Measurements from ENCODE around the gene CHMP1A. TPM values are rescaled to one million over a fixed set of nuclear protein-coding genes. Genes with fewer than 3 reads are reported as not detected.

The CHMP1A gene
- total RNA-seq, 3 donors from 2014 or later (not counting 1 experiment from before 2014, with no cell fraction given) = 124 to 135 (median 134) TPM

- H3K4me3 Mint-ChIP-seq = no peak overlapping the region
- peaks cover 6 to 8% of the 10 kb centered on the region in 2 donors for H3K4me1 Mint-ChIP-seq
- Histone ChIP-seq H3K27me3 (ENCODE audit: control insufficient read depth, insufficient read depth, low read length) (no peaks in the 10 kb centered on the region), H3K36me3 (ENCODE audit: control insufficient read depth, insufficient read depth, low read length) (no peaks in the 10 kb centered on the region), H3K27ac (ENCODE audit: low read length) (no peak overlapping the region), H3K4me3 (ENCODE audit: low read length) (no peak overlapping the region), H3K4me1 (ENCODE audit: control insufficient read depth, insufficient read depth, low read length) (peaks cover 20% of the 10 kb centered on the region), H3K9me3 (ENCODE audit: control insufficient read depth, insufficient read depth, low read length) (no peaks in the 10 kb centered on the region)
- no peak for TF ChIP-seq CTCF (IDR thresholded peaks at IDR 0.05)
- WGBS (ENCODE audit: insufficient coverage) = 95% methylated on average over 25 of the region's 25 CpGs
- no peaks in the 10 kb centered on the region for H3K36me3 Mint-ChIP-seq
- ATAC-seq (no peak), DNase-seq (no peak)
- no peaks in the 10 kb centered on the region for H3K9me3 Mint-ChIP-seq
- intact Hi-C loops (cut with micrococcal nuclease) = no loop called here
- no peaks in the 10 kb centered on the region for H3K27me3 Mint-ChIP-seq (ENCODE audit: low read depth in 2 of 2)
- H3K27ac Mint-ChIP-seq = no peak overlapping the region
These were observed 61.3 kb downstream of the CHMP1A start for GRCh38 chr16:89596061-89596689.

DNA sequence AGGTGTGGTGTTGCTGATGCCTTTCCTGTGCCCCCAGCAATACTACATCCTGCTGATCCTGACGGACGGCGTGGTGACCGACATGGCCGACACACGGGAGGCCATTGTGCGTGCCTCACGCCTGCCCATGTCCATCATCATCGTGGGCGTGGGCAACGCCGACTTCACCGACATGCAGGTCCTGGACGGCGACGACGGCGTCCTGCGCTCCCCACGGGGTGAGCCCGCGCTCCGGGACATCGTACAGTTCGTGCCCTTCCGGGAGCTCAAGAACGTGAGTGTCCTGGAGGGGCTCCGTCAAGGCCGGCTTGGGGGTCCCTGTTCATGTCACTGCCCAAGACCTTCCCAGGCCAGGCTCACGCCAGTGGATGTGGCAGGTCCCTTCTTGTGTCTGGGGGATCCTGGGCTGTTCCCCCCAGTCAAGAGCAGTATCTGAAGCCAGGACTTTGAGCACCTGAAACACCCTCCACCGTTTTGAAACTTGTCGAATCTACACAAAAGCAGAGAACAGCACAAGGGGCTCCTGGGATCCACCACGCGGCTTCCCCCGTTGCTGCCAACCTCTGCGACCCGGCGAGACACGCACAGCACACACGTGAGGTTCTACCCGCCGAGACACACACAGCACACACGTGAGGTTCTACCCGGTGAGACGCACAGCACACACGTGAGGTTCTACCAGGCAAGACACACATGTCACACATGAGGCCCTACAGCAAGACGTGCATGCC, 62.0 kb downstream of the CHMP1A start:
- ATAC-seq (no peak), DNase-seq (no peak)
- TF ChIP-seq CTCF (IDR thresholded peaks at IDR 0.05) = no peak
- Mint-ChIP-seq H3K27ac (no peak overlapping the region), H3K4me3 (no peak overlapping the region), H3K36me3 (no peaks in the 10 kb centered on the region), H3K9me3 (no peaks in the 10 kb centered on the region), H3K27me3 (ENCODE audit: low read depth in 2 of 2) (no peaks in the 10 kb centered on the region), H3K4me1 (peaks cover 6 to 8% of the 10 kb centered on the region in 2 donors)
- H3K9me3 ChIP-seq (ENCODE audit: control insufficient read depth, insufficient read depth, low read length) = no peaks in the 10 kb centered on the region
- H3K4me3 ChIP-seq (ENCODE audit: low read length) = no peak overlapping the region
- H3K36me3 ChIP-seq (ENCODE audit: control insufficient read depth, insufficient read depth, low read length) = no peaks in the 10 kb centered on the region
- no peaks in the 10 kb centered on the region for H3K27me3 ChIP-seq (ENCODE audit: control insufficient read depth, insufficient read depth, low read length)
- H3K27ac ChIP-seq (ENCODE audit: low read length) = no peak overlapping the region
- WGBS (ENCODE audit: insufficient coverage) = 96% methylated on average over 47 of the region's 47 CpGs
- intact Hi-C loops (cut with micrococcal nuclease) = no loop called here
- H3K4me1 ChIP-seq (ENCODE audit: control insufficient read depth, insufficient read depth, low read length) = peaks cover 20% of the 10 kb centered on the region

Other genes starting within 250 kb of the CHMP1A start
- gene ANKRD11, start 167.1 kb downstream of the CHMP1A start, total RNA-seq = 100 to 1,000 TPM; 230 to 299 (median 287) TPM
- 100 to 1,000 TPM; 142 to 195 (median 180) TPM for gene SPG7, start 149.3 kb downstream of the CHMP1A start, total RNA-seq
- 1,000 to 10,000 TPM; 1,286 to 1,549 (median 1,294) TPM for gene RPL13, start 97.0 kb downstream of the CHMP1A start, total RNA-seq
- gene CPNE7, start 82.0 kb downstream of the CHMP1A start, total RNA-seq = 1 to 10 TPM; 1.1 to 1.8 (median 1.2) TPM
- not detected for gene DPEP1, start 44.1 kb downstream of the CHMP1A start, total RNA-seq
- gene SPATA33, start 128 bp upstream of the CHMP1A start, total RNA-seq = 10 to 100 TPM in 1 of 3 donors, 1 to 10 TPM in 2; 6.5 to 11.9 (median 8.4) TPM
- gene CDK10, start 29.0 kb upstream of the CHMP1A start, total RNA-seq = 100 to 1,000 TPM; 102 to 123 (median 114) TPM
- gene SPATA2L, start 44.0 kb upstream of the CHMP1A start, total RNA-seq = 10 to 100 TPM; 23.1 to 37.9 (median 24.0) TPM
- 10 to 100 TPM; 31.7 to 43.0 (median 35.4) TPM for gene VPS9D1, start 63.2 kb upstream of the CHMP1A start, total RNA-seq
- gene ZNF276, start 63.8 kb upstream of the CHMP1A start, total RNA-seq = 100 to 1,000 TPM; 146 to 206 (median 186) TPM
- 10 to 100 TPM; 43.3 to 45.4 (median 45.1) TPM for gene FANCA, start 158.9 kb upstream of the CHMP1A start, total RNA-seq
- gene SPIRE2, start 170.8 kb upstream of the CHMP1A start, total RNA-seq = 1 to 10 TPM; 4.5 to 8.7 (median 6.5) TPM
- gene TCF25, start 215.9 kb upstream of the CHMP1A start, total RNA-seq = 100 to 1,000 TPM; 509 to 682 (median 567) TPM